K562 (cell line): ENCODE results near the gene NEURL2. TPM values are rescaled to one million over a fixed set of nuclear protein-coding genes. Genes with fewer than 3 reads are reported as not detected.

ENCODE experiments used
- ARID2 ChIP-seq: fragments of 450-650 bp; IDR thresholded peaks from 2 replicates; pipeline ENCODE4 v1.6.1; 2017; ENCODE audit warnings: antibody characterized with exemption, mild to moderate bottlenecking
- CBFA2T3 ChIP-seq: fragments of 450-650 bp; IDR thresholded peaks from 2 replicates; pipeline ENCODE4 v1.6.1; 2017
- CREB3L1 ChIP-seq: fragments of 450-650 bp; IDR thresholded peaks from 2 replicates; pipeline ENCODE4 v1.6.1; 2014; ENCODE audit warnings: low read depth, mild to moderate bottlenecking, moderate library complexity, borderline replicate concordance
- EGR1 ChIP-seq: fragments of 450-650 bp; conservative IDR thresholded peaks from 2 replicates; pipeline ENCODE4 v1.6.1; 2017; ENCODE audit warnings: mild to moderate bottlenecking
- MCM3 ChIP-seq: fragments of 450-650 bp; IDR thresholded peaks from 2 replicates; pipeline ENCODE4 v1.6.1; 2016
- NR2F6 ChIP-seq: fragments of 450-650 bp; formaldehyde crosslinking; IDR thresholded peaks from 2 replicates; pipeline ENCODE4 v1.4.0; 2020; ENCODE audit warnings: mild to moderate bottlenecking
- RBM25 ChIP-seq: fragments of 200-400 bp; formaldehyde crosslinking; IDR thresholded peaks from 2 replicates; pipeline ENCODE4 v1.6.1; 2018; ENCODE audit warnings: low read length, low read depth, moderate library complexity; ENCODE audit not compliant: severe bottlenecking
- STAT5B ChIP-seq: fragments of 250-450 bp; sonication (Bioruptor Pico); IDR thresholded peaks from 2 replicates; pipeline ENCODE4 v1.8.0; 2021; ENCODE audit warnings: mild to moderate bottlenecking, inconsistent platforms
- ZNF175 ChIP-seq: fragments of 200-800 bp; sonication (Bioruptor generic); IDR thresholded peaks from 2 replicates; pipeline ENCODE4 v1.6.1; 2016; ENCODE audit warnings: low read depth, mild to moderate bottlenecking, missing genetic modification characterization, missing compliant biosample characterization
- ZNF507 ChIP-seq: conservative IDR thresholded peaks from 2 replicates; pipeline ENCODE4 v1.6.1; 2017; ENCODE audit warnings: missing genetic modification characterization, missing compliant biosample characterization
- ZNF609 ChIP-seq: sonication (generic); formaldehyde crosslinking; IDR thresholded peaks from 2 replicates; pipeline ENCODE4 v1.8.1; 2023; ENCODE audit warnings: missing genetic modification reagents, mild to moderate bottlenecking, borderline replicate concordance
- polyA plus RNA-seq, 8 experiments: library from polyadenylated mRNA; depleted of rRNA in 4 of 8; stranded (reverse) in 5 of 8; unstranded in 3 of 8; fragments of >200 nt; fragmentation: Nextera tagmentation in 2 of 8; fragmentation: Illumina TruSeq in 1 of 8; extraction: Ambion mirVana in 2 of 8; extraction: Trizol in 1 of 8; gene quantifications; 2 replicates each; pipeline versions ENCODE4 v1.2.1 to v1.2.3, GENCODE V29; 2011 to 2014; ENCODE audit warnings: inconsistent platforms in 1 of 8, missing spikeins in 1 of 8
- total RNA-seq, 7 experiments: library from RNA; depleted of rRNA in 6 of 7; stranded (reverse); fragments of >200 nt in 6 of 7; fragmentation: Illumina TruSeq in 2 of 7; extraction: Trizol in 2 of 7; gene quantifications; 2 replicates each; pipeline versions ENCODE4 v1.2.1 to v1.2.3, GENCODE V29; 2011 to 2021; ENCODE audit warnings: low replicate concordance in 1 of 7
- TF ChIP-seq, protein P1 (sequence below), 3 experiments: IDR thresholded peaks in 2 of 3; conservative IDR thresholded peaks in 1 of 3; 2 replicates each; pipeline ENCODE4 v1.5.1; 2011 to 2012; ENCODE audit warnings: low read length in 3 of 3, mild to moderate bottlenecking in 3 of 3, control low read depth in 2 of 3, improper control_type of control experiment in 1 of 3, inconsistent platforms in 1 of 3, low read depth in 1 of 3, mixed read lengths in 1 of 3, moderate library complexity in 1 of 3; ENCODE audit not compliant: insufficient read depth in 2 of 3
- TF ChIP-seq, protein P2 (sequence below): sonication (generic); formaldehyde crosslinking; IDR thresholded peaks from 2 replicates; pipeline ENCODE4 v1.4.0; 2020; ENCODE audit warnings: mild to moderate bottlenecking, missing genetic modification reagents
- TF ChIP-seq, protein P3 (sequence below): sonication (generic); formaldehyde crosslinking; IDR thresholded peaks from 2 replicates; pipeline ENCODE4 v1.8.0; 2023; ENCODE audit warnings: mild to moderate bottlenecking, missing genetic modification reagents

The NEURL2 gene
- total and polyA plus RNA-seq, 9 of the 15 experiments (the other 6 are each of a cell fraction or from before 2014, with no cell fraction given): 0.22 to 1.9 (median 0.50) TPM; not detected in 1

- TF ChIP-seq, protein P1, sequence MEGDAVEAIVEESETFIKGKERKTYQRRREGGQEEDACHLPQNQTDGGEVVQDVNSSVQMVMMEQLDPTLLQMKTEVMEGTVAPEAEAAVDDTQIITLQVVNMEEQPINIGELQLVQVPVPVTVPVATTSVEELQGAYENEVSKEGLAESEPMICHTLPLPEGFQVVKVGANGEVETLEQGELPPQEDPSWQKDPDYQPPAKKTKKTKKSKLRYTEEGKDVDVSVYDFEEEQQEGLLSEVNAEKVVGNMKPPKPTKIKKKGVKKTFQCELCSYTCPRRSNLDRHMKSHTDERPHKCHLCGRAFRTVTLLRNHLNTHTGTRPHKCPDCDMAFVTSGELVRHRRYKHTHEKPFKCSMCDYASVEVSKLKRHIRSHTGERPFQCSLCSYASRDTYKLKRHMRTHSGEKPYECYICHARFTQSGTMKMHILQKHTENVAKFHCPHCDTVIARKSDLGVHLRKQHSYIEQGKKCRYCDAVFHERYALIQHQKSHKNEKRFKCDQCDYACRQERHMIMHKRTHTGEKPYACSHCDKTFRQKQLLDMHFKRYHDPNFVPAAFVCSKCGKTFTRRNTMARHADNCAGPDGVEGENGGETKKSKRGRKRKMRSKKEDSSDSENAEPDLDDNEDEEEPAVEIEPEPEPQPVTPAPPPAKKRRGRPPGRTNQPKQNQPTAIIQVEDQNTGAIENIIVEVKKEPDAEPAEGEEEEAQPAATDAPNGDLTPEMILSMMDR (IDR thresholded peaks at IDR 0.05 in 2 of 3, conservative IDR thresholded peaks at IDR 0.05 in 1 of 3; ENCODE audit: insufficient read depth in 2 of 3, low read depth in 1 of 3, low read length in 3 of 3): no peak
- TF ChIP-seq STAT5B (CRISPR knock-in tag): no peak
- no peak for TF ChIP-seq ZNF507 (tag)
- no peak for TF ChIP-seq MCM3
- TF ChIP-seq CREB3L1: no peak
- TF ChIP-seq, protein P2, sequence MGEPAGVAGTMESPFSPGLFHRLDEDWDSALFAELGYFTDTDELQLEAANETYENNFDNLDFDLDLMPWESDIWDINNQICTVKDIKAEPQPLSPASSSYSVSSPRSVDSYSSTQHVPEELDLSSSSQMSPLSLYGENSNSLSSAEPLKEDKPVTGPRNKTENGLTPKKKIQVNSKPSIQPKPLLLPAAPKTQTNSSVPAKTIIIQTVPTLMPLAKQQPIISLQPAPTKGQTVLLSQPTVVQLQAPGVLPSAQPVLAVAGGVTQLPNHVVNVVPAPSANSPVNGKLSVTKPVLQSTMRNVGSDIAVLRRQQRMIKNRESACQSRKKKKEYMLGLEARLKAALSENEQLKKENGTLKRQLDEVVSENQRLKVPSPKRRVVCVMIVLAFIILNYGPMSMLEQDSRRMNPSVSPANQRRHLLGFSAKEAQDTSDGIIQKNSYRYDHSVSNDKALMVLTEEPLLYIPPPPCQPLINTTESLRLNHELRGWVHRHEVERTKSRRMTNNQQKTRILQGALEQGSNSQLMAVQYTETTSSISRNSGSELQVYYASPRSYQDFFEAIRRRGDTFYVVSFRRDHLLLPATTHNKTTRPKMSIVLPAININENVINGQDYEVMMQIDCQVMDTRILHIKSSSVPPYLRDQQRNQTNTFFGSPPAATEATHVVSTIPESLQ (CRISPR knock-in tag): no peak
- TF ChIP-seq ZNF609 (CRISPR knock-in tag): no peak
- TF ChIP-seq ARID2: no peak
- TF ChIP-seq, protein P3, sequence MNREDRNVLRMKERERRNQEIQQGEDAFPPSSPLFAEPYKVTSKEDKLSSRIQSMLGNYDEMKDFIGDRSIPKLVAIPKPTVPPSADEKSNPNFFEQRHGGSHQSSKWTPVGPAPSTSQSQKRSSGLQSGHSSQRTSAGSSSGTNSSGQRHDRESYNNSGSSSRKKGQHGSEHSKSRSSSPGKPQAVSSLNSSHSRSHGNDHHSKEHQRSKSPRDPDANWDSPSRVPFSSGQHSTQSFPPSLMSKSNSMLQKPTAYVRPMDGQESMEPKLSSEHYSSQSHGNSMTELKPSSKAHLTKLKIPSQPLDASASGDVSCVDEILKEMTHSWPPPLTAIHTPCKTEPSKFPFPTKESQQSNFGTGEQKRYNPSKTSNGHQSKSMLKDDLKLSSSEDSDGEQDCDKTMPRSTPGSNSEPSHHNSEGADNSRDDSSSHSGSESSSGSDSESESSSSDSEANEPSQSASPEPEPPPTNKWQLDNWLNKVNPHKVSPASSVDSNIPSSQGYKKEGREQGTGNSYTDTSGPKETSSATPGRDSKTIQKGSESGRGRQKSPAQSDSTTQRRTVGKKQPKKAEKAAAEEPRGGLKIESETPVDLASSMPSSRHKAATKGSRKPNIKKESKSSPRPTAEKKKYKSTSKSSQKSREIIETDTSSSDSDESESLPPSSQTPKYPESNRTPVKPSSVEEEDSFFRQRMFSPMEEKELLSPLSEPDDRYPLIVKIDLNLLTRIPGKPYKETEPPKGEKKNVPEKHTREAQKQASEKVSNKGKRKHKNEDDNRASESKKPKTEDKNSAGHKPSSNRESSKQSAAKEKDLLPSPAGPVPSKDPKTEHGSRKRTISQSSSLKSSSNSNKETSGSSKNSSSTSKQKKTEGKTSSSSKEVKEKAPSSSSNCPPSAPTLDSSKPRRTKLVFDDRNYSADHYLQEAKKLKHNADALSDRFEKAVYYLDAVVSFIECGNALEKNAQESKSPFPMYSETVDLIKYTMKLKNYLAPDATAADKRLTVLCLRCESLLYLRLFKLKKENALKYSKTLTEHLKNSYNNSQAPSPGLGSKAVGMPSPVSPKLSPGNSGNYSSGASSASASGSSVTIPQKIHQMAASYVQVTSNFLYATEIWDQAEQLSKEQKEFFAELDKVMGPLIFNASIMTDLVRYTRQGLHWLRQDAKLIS: no peak
- peak; percentile 60 for TF ChIP-seq RBM25
- TF ChIP-seq EGR1: no peak
- no peak for TF ChIP-seq NR2F6 (CRISPR knock-in tag)
- TF ChIP-seq CBFA2T3: no peak
- 0 out of 2 replicates have a peak, but pooled peaks have one; percentile 1 for TF ChIP-seq ZNF175 (CRISPR knock-in tag)
These were observed 33.2 kb downstream of the NEURL2 start (continued) for GRCh38 chr20:45857882-45858216.
